ENCODE measurements around the gene ZKSCAN3.
A peak's percentile ranks its signal among the peaks of the same experiment; 100 is the strongest.

The ZKSCAN3 gene

DNA sequence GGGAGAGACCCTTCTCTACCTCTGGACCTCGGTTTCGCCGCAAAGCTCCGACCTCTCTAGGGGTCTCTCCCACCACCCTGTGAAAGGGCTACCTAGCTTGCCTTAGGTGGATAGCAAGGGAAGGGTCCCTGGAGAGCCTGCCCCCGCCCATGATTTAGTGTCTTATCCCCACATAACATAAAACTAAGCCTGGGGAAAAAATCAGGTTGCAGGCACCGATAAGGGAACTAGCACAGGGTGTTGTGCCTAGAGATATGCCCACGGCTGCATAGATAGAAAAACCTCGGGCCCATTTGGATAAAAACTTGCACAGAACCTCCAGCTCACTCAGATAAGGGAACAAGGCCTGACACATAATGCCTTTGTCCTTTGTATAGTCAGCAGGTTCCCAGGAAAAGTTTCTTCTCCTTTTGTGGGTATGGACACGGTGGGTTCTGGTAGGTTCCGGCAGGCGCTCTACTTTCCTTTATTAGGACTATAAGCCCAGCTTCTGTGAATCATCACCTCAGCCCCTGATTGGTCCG is 14.6 kb upstream of the ZKSCAN3 start:
- H3K27ac Mint-ChIP-seq = no peak overlapping the region
- peaks cover 2% of the 10 kb centered on the region for H3K9me3 Mint-ChIP-seq
- no peaks in the 10 kb centered on the region for H3K36me3 Mint-ChIP-seq (ENCODE audit: low read depth)
- H3K4me3 Mint-ChIP-seq = no peak overlapping the region
- peaks cover 3% of the 10 kb centered on the region for H3K4me1 Mint-ChIP-seq (ENCODE audit: low read depth)
- no peaks in the 10 kb centered on the region for H3K27me3 Mint-ChIP-seq

DNA sequence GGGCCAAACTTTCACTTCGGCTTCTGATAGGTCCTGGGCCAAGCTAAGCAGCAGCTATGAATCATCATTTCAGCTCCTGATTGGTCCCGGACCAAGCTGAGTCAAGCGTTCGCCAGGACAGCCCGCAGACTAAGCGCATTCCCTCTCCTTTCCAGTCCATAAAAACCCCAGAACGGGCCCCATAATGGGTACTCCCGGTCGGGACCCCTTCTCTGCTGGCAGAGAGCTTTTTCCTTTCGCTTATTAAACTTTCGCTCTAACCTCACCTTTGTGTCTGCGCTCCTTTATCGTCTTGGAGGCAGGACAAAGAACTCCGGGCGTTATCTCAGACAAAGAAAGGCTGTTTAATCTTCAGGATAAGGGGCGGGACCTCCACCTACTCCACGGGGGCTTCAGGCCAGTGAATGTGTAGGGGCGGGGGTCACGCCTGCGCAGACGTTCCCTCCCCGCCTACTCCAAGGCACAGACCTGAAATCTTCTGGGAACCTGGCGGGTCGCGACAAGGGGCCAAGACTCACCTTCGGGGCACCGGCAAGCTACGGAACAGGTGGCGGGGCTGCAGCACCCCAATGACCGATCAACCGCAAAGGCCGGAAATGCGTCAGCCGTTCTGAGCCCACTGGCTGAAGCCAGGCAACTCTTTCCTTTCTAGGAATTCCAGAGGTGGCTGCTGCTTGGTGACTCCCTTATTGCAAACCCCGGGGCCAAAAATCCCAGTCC is 14.0 kb upstream of the ZKSCAN3 start, which contains the start of gene ZSCAN31:
TSS of gene ZSCAN31 (minus strand) at position 585 of the 720 bp plus-strand sequence. CDS start 6,465 bp downstream, outside the sequence.
- peaks cover 3% of the 10 kb centered on the region for H3K4me1 Mint-ChIP-seq (ENCODE audit: low read depth)
- no peak within 1 kb of the TSS for H3K27ac Mint-ChIP-seq
- peaks cover 5% of the 10 kb centered on the region for H3K9me3 Mint-ChIP-seq
- no peaks in the 10 kb centered on the region for H3K36me3 Mint-ChIP-seq (ENCODE audit: low read depth)
- H3K27me3 Mint-ChIP-seq = no peaks in the 10 kb centered on the region
- H3K4me3 Mint-ChIP-seq = no peak within 1 kb of the TSS

DNA sequence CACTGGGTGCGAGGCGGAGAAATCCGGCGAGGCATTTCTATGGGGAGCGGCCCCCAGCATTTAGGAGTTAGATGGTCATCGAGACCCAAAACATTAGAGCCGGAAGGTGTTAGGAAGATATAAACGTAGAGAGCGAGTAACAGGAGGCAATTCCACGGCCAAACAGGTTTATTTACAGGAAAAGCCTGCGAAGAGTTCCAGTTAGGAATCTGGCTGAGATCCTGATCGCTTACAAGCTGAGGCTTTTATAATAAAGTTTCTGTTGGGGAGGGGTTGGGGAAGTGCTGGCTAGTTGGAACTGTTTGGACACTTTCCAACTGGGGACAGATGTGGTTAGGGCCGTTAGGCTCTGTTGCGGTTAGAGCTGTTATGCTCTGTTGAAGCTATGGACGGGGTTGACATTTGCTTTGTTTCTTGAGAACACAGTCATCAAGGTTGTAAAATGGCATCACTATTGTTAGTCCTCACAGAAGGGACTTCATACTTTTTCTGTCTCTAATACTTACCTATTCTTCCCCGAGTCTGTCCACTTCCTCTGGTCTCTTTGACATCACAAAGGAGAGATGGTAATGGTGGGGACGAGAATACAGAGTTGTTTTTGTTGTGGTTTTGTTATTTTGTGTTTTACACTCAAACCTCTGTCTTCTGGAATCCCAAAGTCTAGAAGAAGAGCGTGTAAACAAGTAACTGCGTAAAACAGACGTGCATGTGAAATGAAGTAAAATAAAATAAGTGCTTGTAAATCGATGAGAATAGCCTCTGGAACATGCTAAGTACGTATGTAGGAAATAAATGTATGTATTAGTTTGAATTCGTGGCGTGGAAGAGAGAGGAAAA is 13.2 kb upstream of the ZKSCAN3 start:
- H3K36me3 Mint-ChIP-seq (ENCODE audit: low read depth) = no peaks in the 10 kb centered on the region
- H3K27me3 Mint-ChIP-seq = no peaks in the 10 kb centered on the region
- no peak overlapping the region for H3K4me3 Mint-ChIP-seq
- peaks cover 3% of the 10 kb centered on the region for H3K4me1 Mint-ChIP-seq (ENCODE audit: low read depth)
- H3K27ac Mint-ChIP-seq = no peak overlapping the region
- peaks cover 6% of the 10 kb centered on the region for H3K9me3 Mint-ChIP-seq

DNA sequence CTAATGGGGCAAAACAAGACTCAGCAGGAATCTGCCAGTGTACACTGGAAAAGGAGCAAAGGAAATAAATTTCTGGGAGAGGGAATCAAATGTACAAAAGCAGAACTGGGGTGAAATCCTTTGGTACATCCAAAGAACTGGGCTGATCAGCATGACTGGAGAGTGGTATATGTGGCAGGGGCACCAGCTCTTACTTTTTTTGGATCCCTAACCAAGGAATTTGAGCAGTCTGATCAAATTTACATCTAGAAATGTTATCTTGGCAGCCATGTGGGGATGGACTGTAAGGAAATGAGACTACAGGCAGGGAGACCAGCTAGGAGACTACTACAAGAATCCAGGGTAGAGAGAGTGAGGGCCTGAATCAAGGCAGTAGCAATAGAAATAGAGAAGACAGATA is 12.6 kb upstream of the ZKSCAN3 start:
- Mint-ChIP-seq H3K4me3 (no peak overlapping the region), H3K27me3 (no peaks in the 10 kb centered on the region), H3K9me3 (peaks cover 8% of the 10 kb centered on the region), H3K4me1 (ENCODE audit: low read depth) (peaks cover 3% of the 10 kb centered on the region), H3K27ac (no peak overlapping the region), H3K36me3 (ENCODE audit: low read depth) (no peaks in the 10 kb centered on the region)

DNA sequence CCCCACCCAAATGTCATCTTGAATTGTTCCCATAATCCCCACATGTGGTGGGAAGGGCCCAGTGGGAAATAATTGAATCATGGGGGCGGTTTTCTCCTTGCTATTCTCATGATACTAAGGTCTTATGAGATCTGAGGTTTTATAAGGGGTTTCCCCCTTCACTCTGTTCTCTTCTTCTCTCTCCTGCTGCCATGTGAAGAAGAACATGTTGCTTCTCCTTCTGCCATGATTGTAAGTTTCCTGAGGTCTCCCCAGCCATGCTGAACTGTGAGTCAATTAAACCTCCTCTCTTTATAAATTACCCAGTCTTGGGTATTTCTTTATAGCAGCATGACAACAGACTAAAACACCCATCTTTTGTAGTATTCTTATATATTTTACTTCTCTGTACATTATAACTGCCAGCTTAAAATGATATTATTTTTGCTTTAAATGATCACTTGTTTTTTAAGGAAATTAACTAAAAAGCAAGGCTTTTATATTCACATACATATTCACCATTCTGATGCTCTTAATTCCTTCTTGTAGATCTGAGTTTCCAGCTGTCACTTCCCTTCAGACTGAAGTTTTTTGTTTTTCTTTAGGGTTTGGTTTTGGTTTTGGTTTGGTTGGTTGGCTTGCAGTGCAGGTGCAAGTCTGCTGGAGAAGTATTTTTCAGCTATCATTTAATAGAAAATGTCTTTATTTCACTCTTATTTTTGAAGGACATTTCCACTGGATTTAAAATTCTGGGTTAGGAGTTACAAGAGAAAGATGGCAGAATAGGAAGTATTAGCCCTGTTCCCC is 9.2 kb upstream of the ZKSCAN3 start:
- Mint-ChIP-seq H3K36me3 (ENCODE audit: low read depth) (no peaks in the 10 kb centered on the region), H3K4me3 (no peak overlapping the region), H3K4me1 (ENCODE audit: low read depth) (peaks cover 3% of the 10 kb centered on the region), H3K27ac (no peak overlapping the region), H3K27me3 (peaks cover 6% of the 10 kb centered on the region), H3K9me3 (peaks cover 8% of the 10 kb centered on the region)

DNA sequence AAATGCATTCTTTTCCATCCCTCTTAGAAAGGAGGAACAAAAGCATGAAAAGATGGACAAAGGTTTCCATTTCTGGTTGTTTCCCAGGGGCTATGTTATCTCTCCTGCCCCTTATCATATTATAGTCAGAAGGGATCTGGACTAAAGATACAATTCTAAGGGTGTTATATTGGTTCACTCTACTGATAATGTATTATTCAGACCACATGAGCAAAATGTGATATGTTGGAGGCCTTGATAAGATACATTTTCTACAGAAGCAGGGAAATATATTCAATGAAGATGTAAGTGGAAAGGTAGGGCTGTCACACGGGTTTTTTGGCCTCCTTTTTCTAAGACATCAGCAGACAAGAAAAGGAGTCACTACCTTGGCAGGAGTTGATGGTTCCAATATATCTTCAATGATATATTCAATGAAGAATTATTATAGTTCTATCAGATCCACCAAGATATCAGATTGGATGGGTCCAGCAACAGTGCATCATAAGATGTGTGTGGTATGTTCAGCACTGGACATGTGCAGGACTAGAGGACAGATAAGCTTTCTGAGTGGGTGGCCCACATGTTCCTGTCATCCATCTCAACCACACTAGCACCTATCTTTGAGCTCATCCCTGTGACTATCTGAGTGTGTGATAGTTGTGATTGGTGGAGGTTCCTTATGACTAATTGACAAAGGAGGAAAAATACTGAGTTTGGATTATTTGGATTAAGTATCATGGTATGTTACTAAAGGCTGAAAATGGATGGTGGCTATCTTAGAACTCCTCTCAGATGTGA is 5.7 kb upstream of the ZKSCAN3 start:
- Mint-ChIP-seq H3K4me1 (ENCODE audit: low read depth) (peaks cover 3% of the 10 kb centered on the region), H3K27me3 (peaks cover 24% of the 10 kb centered on the region), H3K9me3 (peaks cover 8% of the 10 kb centered on the region), H3K27ac (no peak overlapping the region), H3K36me3 (ENCODE audit: low read depth) (no peaks in the 10 kb centered on the region), H3K4me3 (no peak overlapping the region)

DNA sequence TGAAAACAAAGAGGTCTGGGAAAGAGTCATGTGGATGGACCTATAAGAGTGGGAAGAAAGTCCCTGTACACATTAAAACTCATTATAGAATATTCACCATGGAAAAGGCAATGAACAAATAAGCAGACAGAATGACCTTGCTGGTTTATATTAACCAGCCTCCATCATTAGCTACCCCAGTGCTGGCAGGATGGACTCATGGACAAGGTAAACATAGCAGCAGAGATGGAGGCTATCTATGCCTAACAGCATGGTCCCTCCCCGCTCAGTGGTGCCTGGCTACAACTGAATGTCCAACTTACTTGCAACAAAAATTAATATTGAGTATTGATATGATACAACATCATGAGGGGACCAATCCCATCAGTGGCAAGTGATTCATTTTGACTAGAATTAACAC is 4.5 kb upstream of the ZKSCAN3 start:
- H3K27me3 Mint-ChIP-seq = peaks cover 24% of the 10 kb centered on the region
- H3K4me3 Mint-ChIP-seq = no peak overlapping the region
- H3K9me3 Mint-ChIP-seq = peaks cover 6% of the 10 kb centered on the region
- no peaks in the 10 kb centered on the region for H3K36me3 Mint-ChIP-seq (ENCODE audit: low read depth)
- peaks cover 9% of the 10 kb centered on the region for H3K4me1 Mint-ChIP-seq (ENCODE audit: low read depth)
- no peak overlapping the region for H3K27ac Mint-ChIP-seq

DNA sequence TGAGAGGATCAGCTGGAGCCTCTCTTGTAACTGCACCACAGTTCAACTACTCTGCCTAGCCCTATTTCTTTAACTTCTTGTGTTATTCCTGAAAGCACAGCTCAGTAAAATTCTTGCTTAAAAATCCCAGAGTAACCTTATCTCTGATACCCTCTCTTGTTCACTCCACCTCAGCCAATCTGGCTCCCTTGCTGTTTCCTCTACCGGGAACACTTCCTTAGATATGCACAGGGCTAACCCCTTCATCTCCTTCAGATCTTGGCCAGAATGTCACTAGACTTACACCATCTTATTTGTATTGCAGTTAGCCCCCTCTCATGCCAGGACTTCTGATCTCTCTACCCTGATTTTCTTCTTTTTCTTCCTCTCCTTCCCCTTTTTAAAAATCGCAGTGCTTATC is 2.6 kb upstream of the ZKSCAN3 start:
- H3K9me3 Mint-ChIP-seq = no peaks in the 10 kb centered on the region
- H3K4me3 Mint-ChIP-seq = no peak overlapping the region
- no peak overlapping the region for H3K27ac Mint-ChIP-seq
- H3K36me3 Mint-ChIP-seq (ENCODE audit: low read depth) = no peaks in the 10 kb centered on the region
- H3K4me1 Mint-ChIP-seq (ENCODE audit: low read depth) = peaks cover 29% of the 10 kb centered on the region
- peaks cover 24% of the 10 kb centered on the region for H3K27me3 Mint-ChIP-seq

DNA sequence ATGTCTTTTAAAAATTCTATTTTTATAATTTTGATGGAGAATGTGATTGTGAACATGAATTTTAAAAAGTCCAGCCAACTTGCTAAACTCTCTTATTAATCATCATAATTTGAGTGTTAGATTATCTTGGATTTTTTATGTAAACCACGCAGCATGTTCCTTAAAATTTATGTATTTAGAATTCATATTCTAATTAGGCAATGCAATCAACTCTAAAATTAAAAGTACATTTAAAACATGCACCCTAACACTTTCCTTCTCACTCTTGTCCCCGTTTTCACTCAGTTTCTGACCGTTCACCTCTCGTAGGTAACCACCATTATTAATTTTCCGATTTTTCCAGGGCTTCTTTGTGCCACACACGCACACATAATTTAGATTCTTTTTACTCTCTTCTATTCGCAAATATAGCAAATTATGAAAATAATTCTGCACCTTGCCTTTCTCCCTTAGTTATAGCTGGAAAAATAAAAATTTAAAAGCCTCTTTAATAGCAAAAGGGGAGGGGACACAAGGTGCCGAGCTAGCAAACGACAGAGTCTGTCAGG is 329 bp upstream of the ZKSCAN3 start:
- Mint-ChIP-seq H3K9me3 (no peaks in the 10 kb centered on the region), H3K27ac (peak overlapping the region; percentile 92), H3K27me3 (peaks cover 24% of the 10 kb centered on the region), H3K36me3 (ENCODE audit: low read depth) (no peaks in the 10 kb centered on the region), H3K4me3 (peak overlapping the region; percentile 99), H3K4me1 (ENCODE audit: low read depth) (peaks cover 30% of the 10 kb centered on the region)

DNA sequence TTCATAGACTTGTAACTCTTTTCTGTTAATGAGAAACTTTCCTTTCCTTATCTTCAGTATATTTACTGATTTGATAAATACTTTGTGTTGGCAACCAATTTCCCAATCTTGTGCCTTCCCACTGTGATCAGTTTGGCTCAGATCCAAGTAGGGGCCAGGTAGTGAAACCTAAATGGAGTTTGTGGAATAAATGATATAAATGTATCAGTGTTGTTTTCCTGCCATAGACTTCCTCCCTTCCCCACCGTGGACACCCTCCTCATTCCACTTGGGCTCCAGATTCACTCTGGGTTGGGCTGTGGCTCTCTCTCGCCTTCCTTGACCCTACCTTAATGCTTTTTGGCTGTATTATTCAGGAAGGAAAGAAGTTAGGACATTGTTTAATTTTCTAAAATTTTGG is 1.3 kb downstream of the ZKSCAN3 start:
- H3K36me3 Mint-ChIP-seq (ENCODE audit: low read depth) = no peaks in the 10 kb centered on the region
- H3K4me3 Mint-ChIP-seq = peak overlapping the region; percentile 99
- peaks cover 16% of the 10 kb centered on the region for H3K27me3 Mint-ChIP-seq
- H3K4me1 Mint-ChIP-seq (ENCODE audit: low read depth) = peaks cover 39% of the 10 kb centered on the region
- H3K9me3 Mint-ChIP-seq = no peaks in the 10 kb centered on the region
- no peak overlapping the region for H3K27ac Mint-ChIP-seq

DNA sequence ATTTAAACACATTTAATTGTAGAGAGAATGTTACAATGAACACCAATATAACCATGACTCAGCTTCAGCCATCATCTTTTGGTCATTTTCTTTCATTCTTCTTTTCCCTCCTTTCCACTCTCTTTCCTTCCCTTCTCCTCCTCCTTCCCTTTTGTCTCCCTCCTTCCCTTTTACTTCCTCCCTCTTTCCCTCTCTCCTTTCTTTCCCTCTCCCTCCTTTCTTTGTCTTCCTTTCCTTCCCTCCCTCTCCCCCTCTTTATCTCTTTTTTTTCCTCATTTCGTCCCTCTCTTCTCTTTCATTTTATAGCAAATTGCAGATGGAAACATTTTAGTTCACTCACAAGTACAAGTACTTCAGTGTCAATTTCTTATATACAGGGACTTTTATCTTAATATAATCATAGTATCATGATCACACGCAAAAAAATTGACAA is 1.8 kb downstream of the ZKSCAN3 start:
- Mint-ChIP-seq H3K27me3 (peaks cover 13% of the 10 kb centered on the region), H3K4me3 (peak overlapping the region; percentile 35), H3K9me3 (no peaks in the 10 kb centered on the region), H3K4me1 (ENCODE audit: low read depth) (peaks cover 41% of the 10 kb centered on the region), H3K36me3 (ENCODE audit: low read depth) (no peaks in the 10 kb centered on the region), H3K27ac (peak overlapping the region; percentile 8)

DNA sequence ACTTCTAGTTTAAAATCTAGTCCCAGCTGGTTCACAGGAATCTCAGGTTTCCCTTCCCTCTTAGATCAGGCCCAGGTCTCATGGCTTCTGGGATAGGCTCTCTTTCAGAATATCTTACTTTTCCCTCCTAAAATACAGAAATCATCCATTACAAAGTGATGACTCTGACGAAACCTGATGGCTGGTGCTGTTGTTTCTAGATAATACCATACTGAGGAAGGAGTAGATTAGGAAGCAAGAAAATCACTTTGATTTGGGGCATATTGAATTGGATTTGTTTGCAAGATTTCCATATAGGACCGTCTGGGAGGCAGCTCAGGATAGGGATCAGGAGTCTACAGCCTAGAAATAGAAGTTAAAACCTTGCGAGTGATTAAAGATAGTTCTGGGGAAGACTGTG is 3.6 kb downstream of the ZKSCAN3 start:
- no peak overlapping the region for H3K4me3 Mint-ChIP-seq
- no peak overlapping the region for H3K27ac Mint-ChIP-seq
- H3K36me3 Mint-ChIP-seq (ENCODE audit: low read depth) = no peaks in the 10 kb centered on the region
- H3K9me3 Mint-ChIP-seq = no peaks in the 10 kb centered on the region
- peaks cover 41% of the 10 kb centered on the region for H3K4me1 Mint-ChIP-seq (ENCODE audit: low read depth)
- no peaks in the 10 kb centered on the region for H3K27me3 Mint-ChIP-seq

DNA sequence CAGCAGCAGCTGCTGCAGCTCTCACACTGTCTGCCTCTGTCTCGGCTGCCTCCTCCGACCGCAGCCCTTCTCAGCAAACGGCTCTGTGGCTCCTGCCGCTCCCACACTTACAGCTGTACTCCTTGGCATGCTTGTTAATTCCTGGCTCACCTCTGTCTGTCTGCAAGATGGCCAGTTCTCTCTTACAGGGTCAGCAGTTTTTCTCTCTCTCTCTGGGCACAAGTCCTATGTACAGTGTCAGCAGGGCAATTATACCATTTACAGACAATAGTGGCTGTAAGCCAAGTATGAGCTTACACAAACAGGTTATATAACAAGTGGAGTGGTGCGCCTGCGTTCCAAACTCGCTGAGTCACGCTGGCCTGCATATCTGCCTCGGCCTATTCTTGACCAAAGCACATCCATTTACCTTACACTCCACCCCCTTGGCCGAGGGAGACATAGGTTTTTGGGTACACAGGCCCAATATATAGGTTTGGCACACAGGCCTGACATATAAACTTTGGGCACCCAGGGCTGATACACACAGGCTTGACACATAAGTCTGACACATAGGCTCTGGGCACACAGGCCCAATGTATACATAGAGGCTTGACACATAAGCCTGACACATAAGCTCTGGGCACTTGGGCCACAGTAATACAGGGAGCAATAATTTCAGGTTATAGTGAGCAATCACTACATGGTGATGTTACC is 4.4 kb downstream of the ZKSCAN3 start:
- Mint-ChIP-seq H3K4me1 (ENCODE audit: low read depth) (peaks cover 41% of the 10 kb centered on the region), H3K9me3 (no peaks in the 10 kb centered on the region), H3K4me3 (no peak overlapping the region), H3K27ac (no peak overlapping the region), H3K27me3 (no peaks in the 10 kb centered on the region), H3K36me3 (ENCODE audit: low read depth) (no peaks in the 10 kb centered on the region)
